GM12892 (cell line): ENCODE measurements around the gene ZNF248.
"Not testable (repeated sequence)": the region's sequence is repeated elsewhere in the genome, so short reads cannot be mapped to it uniquely, and the experiment has no call there.

Experiments
- DNase-seq: peaks from one replicate; pipeline ENCODE4 v3.0.0; 2011; ENCODE audit not compliant: insufficient read length
- FAIRE-seq: peaks from 2 replicates; lab custom pipeline; 2011; peaks lifted over from hg19 to GRCh38; lab: Jason Lieb, UNC
- POLR2A ChIP-seq: IDR thresholded peaks from 2 replicates; pipeline ENCODE4 v1.6.1; 2011; ENCODE audit warnings: low read depth, low read length, control low read depth
- POLR2AphosphoS5 ChIP-seq: IDR thresholded peaks from 2 replicates; pipeline ENCODE4 v1.6.1; 2011; ENCODE audit warnings: low read depth, low read length, control low read depth
- TAF1 ChIP-seq: IDR thresholded peaks from 2 replicates; pipeline ENCODE4 v1.6.1; 2011; ENCODE audit warnings: low read depth, mild to moderate bottlenecking, control low read depth, low read length, borderline replicate concordance

ZNF248 gene

GRCh38 chr10:37765216-37765615 is 92.2 kb downstream of the ZNF248 start:
- FAIRE-seq, result no peak
- TF ChIP-seq POLR2AphosphoS5 (no peak), TAF1 (no peak), POLR2A (no peak)
- DNase-seq, result no peak

GRCh38 chr10:37763132-37763531 is 94.3 kb downstream of the ZNF248 start:
- TF ChIP-seq POLR2A (no peak), POLR2AphosphoS5 (no peak), TAF1 (no peak)
- FAIRE-seq (no peak), DNase-seq (no peak)

DNA sequence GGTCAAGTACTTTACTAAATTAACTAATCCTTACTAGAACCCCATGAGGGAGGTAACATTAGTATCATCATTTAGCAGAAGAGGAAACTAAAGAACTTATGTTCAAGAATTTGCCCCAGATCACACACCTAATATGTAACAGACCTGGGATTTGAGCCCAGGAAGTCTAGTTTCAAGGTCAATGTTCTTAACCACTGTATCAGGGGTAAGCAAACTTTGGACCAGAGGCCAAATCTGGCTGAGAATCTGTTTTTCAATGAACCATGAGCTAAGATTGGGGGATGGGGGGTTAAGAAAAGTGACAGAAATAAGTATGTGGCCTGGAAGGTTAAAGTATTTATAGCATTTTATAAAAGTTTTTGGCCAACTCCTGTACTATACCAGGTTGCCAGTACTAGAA is 95.1 kb downstream of the ZNF248 start:
- DNase-seq (no peak), FAIRE-seq (no peak)
- TF ChIP-seq POLR2AphosphoS5 (no peak), POLR2A (no peak), TAF1 (no peak)

GRCh38 chr10:37760817-37761216 is 96.6 kb downstream of the ZNF248 start:
- TF ChIP-seq TAF1 (no peak), POLR2A (no peak), POLR2AphosphoS5 (no peak)
- FAIRE-seq (no peak), DNase-seq (no peak)

DNA sequence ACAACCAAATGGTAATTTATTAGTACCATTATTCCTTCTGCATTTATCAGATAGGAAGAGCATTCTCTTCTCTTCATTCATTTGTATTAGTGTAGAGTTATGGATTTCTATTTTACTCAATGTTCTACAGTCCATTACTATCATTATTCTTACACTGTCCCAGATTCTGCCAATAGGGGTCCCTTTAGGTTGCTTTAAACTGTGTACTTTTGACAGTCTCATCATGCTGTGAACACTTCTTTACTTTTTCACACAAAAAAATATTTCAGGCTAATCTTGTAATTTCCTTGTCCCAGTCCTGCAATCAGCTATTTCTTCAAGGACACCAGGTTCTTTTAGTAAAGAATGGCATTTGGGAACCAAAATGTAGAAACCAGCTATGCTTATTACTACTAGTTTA is 99.3 kb downstream of the ZNF248 start:
- FAIRE-seq, result no peak
- no peak for DNase-seq
- no peak for TF ChIP-seq TAF1
- no peak for TF ChIP-seq POLR2AphosphoS5
- TF ChIP-seq POLR2A, result no peak

DNA sequence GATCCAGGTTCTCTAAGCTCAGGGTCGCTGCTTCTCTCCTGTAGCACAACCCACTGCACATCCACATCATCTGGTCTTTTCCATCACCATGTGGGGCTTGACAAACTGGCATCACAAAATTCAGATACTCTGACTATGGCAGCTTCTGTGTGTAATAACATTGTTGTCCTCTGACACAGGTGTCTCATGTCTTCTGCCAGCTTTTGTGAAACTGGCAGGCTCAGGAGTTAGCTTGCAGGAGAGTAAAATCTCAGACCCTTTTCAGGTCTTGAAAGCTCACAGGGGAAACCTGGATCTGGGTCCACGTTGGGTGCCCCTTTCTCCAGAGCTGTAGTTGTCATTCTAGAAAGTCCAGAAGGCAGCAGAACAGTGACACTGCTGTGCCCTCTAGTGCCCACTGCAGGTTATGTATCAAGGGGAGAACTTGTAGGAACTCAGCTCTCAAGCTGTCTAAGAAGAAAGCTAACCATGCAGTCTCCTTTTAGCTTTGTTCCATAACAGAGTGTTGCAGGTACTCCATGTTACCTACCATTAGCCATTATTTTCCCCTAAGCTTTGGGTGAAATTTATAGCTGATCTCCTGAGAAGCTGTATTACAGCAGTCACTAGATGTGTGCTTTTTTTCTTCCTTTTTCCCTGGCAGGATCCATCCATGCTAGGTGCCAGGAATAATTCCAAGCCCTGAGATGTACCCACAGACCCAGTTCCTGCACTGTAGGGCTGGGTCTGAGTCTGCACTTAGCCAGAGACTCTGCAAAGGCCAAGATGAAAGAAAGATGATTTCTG is 102.7 kb downstream of the ZNF248 start:
- TF ChIP-seq TAF1 (no peak), POLR2AphosphoS5 (no peak), POLR2A (no peak)
- no peak for DNase-seq
- FAIRE-seq, result no peak

- DNase-seq, result no peak
- no peak for FAIRE-seq
- TF ChIP-seq POLR2AphosphoS5 (no peak), POLR2A (no peak), TAF1 (no peak)
These were observed 105.0 kb downstream of the ZNF248 start for GRCh38 chr10:37752334-37752875.

GRCh38 chr10:37748170-37748569 is 109.2 kb downstream of the ZNF248 start:
- TF ChIP-seq POLR2A, result no peak
- TF ChIP-seq TAF1, result no peak
- TF ChIP-seq POLR2AphosphoS5, result no peak
- FAIRE-seq, result no peak
- no peak for DNase-seq

DNA sequence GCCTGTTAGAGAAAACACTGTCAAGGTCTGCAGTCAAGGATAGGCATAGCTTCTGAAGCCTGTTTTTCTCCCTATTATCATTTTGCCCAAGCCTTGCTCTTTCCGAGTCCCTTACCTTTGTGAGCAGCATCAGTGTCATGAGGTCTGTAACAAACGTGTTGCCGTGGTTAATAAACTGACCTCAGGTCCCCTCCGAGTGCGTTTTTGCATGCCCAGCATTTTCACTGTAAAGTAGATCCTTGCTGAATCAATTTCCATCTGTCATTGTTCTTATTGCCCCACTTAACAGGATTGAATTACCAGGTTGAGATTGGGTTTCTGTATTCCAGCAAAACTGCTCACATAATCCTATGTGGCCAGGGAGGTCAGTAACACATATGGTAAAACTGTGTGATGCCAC is 110.3 kb downstream of the ZNF248 start:
- TF ChIP-seq TAF1, result no peak
- TF ChIP-seq POLR2AphosphoS5, result no peak
- DNase-seq (no peak), FAIRE-seq (no peak)

- TF ChIP-seq TAF1 (no peak), POLR2A (no peak), POLR2AphosphoS5 (no peak)
- DNase-seq (no peak), FAIRE-seq (no peak)
These were observed 115.6 kb downstream of the ZNF248 start for GRCh38 chr10:37741831-37742230.

DNA sequence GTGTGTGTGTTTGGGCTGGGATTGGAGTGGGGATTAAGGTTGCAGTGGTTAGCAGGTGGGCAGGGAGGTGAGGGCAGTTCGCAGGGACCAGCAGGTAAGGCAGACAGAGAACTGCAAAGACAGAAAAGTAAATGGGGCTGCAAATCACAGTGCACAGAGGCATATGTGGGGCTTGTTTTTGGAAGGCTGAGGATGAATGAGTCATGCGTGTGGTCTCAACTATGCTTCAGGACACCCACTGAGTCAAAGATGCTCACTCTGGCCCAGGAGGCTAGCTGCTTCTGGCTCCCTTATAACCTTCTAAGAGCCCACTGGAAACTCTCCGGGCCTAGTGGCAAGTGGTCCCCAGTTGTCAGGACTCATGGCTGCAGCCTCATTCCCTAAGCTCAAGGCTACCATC is 118.2 kb downstream of the ZNF248 start:
- FAIRE-seq (no peak), DNase-seq (no peak)
- no peak for TF ChIP-seq TAF1
- TF ChIP-seq POLR2A, result no peak
- TF ChIP-seq POLR2AphosphoS5, result no peak

DNA sequence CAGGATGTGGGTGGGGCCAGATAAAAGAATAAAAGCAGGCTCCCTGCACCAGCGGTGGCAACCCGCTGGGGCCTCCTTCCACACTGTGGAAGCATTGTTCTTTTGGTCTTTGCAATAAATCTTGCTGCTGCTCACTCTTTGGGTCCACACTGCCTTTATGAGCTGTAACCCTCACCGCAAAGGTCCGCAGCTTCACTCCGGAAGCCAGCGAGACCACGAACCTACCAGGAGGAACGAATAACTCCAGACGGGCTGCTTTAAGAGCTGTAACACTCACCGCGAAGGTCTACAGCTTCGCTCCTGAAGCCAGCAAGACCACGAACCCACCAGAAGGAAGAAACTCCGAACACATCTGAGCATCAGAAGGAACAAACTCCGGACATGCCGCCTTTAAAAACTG is 119.2 kb downstream of the ZNF248 start:
- not testable (repeated sequence) for DNase-seq, FAIRE-seq
